GM19238 (cell line): ENCODE measurements around the gene NR1D1.
A peak's percentile ranks its signal among the peaks of the same experiment; 100 is the strongest.

Source experiments
- DNase-seq: peaks from one replicate; pipeline ENCODE4 v3.0.0; 2011; ENCODE audit warnings: low spot score; ENCODE audit not compliant: insufficient read length

NR1D1 gene

DNA sequence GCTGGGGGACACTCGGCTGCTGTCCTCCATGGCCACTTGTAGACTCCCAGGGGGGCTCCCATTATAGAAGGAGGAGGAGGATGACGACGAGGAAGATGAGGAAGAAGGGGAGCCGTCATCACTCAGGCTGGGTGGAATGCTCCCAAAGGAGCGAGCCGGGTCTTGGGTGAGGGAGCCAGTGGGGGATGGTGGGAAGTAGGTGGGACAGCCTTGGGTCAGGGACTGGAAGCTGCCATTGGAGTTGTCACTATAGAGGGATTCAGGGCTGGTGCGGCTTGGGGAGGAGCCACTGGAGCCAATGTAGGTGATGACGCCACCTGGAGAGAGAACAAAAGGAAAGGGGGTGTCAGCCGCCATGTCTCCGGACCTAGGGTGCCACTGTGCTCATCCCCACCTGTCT, 3.3 kb downstream of the NR1D1 start:
- DNase-seq = no peak

DNA sequence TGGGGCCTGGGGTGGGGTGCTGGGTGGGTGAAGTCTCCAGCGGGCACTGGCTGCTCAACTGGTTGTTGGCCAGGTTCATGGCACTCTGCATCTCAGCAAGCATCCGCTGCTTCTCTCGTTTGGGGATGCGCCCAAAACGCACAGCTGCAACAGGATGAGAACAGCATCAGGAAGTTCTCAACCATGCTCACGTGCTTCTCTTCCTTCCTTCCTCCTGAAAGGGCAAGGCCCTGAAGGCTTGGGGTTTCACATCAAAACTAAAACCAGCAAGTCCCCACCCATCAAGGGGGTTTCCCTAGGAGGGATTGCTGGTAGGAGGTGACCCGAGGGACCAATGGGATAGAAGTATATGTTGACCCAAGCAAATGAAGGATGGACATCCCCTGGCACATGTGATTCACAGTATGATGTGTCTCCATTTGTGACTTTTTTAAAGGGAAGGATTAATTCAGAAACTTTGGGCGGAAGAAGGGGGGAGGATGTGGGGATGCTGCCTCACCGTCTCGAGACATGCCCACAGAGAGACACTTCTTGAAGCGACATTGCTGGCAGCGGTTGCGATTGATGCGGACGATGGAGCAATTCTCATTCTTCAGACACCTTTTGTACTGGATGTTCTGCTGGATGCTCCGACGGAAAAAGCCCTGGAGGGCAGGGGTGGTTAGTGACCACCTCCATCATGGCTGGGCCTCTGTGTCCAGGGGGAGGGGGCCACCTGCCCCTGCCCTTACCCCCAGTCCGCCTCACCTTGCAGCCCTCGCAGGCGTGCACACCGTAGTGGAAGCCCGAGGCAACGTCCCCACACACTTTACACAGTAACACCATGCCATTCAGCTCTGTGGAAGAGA, 4.2 kb downstream of the NR1D1 start:
- peak; percentile 98 for DNase-seq

DNA sequence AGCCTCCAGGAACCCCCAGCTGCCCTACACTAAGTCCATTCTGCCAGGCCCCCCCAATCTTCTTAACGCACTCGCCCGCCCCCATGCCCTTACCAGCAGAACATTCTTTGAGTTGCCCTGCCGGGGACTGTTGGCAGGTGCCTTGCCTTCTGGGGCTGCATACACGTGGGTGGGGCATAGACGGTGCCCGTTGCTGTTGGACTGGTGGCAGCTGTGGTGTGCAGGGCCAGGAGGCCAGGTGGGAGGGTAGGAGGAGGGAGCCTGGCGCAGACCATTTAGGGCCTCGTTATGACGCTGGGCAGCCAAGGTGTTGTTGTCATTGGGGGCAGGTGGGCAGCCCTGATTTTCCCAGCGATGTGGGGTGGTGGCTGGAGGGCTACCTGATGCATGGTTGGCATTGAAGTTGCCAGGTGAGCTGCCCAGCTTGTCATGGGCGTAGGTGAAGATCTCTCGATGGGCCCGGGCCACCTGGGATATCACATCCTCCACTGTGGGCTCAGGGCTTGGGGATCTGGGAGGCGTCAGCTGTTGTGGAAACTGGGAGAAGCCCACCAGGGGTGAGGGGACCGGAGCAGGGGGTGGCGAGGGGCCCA, 4.9 kb downstream of the NR1D1 start:
- no peak for DNase-seq

DNA sequence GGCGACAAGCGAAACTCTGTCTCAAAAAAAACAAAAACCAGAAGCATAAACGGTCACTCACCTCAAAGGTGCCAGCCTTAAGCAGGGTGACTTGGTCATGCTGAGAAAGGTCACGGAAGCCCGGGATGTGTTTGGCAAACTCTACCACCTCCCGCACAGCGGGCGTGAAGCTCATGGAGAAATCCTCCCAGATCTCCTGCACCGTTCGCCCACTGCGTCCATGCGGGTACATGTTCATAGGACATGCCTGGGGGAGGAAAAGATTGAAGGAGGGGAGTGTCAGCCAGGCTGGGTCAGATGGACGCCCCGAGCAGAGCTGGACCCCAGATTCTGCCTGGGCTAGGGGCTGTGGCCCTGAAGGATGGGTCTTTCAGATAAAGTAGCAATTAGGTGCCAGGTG, 5.5 kb downstream of the NR1D1 start:
- no peak for DNase-seq

DNA sequence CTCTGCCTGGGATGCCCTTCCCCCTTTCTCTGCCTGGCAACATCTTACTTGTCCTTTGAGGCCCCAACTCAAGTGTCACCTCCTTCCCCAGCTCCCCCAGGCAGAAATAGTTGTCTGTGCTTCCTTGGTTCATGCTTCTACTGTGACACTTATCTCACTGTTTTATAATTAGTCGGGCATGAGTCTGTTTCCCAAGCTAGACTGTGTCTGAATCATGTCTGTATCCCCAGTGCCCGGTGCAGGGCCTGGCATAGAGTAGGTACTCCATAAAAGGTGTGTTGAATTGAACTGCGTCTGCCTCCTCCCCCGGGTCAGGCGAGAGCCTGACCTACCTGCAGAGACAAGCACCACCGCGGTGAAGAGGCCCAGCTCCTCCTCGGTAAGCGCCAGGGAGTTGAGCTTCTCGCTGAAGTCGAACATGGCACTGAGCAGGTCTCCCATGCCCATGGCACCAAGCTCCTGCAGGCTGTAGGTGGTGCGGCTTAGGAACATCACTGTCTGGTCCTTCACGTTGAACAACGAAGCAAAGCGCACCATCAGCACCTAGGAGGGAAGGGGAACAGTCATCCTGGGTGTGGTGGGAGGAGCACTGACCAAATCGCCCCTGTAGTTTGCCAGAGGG, 6.7 kb downstream of the NR1D1 start:
- no peak for DNase-seq

DNA sequence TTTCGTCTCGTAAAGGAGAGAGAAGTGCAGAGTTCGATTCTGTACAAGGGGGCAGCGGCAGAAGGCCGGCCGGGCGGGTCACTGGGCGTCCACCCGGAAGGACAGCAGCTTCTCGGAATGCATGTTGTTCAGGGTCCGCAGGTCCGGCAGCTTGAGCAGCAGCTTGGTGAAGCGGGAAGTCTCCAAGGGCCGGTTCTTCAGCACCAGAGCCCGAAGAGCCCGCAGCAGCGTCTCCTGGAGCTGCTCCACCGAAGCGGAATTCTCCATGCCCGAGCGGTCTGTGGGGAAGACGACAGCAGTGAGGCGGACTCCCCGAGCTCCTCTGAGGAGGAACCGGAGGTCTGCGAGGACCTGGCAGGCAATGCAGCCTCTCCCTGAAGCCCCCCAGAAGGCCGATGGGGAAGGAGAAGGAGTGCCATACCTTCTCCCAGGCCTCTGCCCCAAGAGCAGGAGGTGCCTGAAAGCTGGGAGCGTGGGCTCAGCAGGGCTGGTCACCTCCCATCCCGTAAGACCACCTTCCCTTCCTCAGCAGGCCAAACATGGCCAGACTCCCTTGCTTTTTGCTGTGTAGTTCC, 7.3 kb downstream of the NR1D1 start:
- no peak for DNase-seq

DNA sequence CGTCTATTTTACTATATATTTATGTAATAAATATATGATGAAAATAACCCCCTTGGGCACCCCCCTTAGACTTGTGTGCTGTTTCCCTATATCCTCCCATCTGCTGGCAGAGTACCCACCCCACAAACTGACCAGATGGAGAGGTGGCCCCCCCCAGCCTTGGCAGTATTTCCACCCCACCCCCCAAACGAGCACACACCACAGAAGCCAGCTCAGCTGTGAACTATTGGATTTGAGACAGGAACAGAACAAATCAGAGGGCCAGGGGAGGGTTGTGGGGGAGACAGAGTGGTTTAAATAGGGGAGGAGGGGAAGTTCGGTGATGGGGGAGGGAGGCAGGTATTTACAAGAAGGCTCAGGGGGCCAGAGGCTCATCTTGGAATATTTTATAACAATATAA, 7.8 kb downstream of the NR1D1 start:
- DNase-seq = no peak

DNA sequence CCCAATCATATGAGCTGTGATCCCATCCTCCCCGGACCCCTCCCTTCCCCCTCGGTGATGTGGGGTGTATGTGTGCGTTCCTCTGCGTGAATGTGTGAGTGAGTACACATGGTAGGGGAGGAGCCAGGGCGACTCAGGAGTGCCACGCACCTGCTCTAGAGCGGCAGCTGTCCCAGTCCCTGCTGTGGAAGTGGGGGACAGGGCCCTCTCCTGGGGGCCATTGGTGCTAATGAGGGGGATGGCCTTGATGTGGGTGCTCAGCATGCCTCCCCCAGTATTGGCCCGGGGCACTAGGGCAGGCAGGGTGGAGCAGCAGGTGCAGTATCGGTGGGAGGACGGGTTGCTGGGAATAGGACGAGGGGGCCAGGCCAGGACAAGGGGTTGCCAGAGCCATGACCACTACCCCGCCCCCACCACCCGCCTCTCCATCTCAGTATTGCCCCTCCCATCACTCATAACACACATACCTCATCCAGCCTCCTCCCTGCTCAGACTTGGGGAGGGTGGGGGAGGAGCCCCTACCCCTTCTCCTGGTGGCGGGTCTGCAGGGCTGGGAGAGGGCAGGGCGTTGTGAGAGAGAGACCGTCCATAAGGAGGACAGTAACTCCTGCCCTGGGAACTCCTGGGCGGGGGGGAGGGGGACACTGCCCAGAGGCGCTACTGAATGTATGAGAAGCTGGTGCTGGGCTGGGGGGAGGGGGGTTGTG, 8.5 kb downstream of the NR1D1 start:
- DNase-seq = no peak

DNA sequence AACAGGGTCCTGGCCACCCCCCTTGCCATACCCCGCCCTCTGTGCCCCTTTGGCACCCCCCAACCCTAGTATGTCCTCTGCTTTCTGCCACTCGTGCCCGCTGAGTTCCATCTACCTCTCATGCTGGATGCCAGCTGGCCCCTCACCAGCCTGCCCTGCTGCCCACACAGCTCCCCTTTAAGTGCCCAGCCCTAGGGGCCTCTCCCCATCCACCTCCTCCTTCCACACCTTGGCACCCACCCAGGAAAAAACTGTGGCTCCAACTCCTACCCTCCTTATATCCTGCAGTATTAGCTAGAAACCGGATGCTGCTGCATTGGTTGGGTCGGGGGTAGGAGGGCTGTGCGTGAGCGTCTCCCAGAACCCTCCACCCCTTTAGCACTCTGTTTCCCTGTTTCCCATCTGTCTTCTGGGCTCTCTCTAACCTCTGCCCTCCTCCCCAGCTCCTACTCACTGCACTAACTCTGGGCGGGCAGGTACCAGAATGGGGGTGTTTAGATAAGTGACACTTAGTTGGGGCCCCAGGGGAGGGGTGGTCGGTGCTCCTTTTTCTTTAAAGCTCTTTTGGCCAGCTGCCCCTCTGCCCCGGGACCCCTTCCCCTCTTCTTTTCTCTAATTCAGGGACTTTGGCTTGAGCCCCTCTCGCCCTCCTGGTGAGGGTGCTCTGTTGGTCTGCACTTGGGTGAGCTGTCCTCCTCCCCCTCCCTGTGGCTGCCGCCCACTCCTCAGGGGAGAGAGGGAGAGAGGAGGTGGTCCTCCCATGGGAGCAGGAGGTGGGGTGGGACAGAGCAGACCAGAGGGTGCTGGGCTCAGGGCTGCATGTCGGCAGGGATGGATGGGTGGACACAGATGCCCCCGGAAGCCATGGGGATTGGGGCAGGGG, 9.9 kb downstream of the NR1D1 start:
- no peak for DNase-seq

DNA sequence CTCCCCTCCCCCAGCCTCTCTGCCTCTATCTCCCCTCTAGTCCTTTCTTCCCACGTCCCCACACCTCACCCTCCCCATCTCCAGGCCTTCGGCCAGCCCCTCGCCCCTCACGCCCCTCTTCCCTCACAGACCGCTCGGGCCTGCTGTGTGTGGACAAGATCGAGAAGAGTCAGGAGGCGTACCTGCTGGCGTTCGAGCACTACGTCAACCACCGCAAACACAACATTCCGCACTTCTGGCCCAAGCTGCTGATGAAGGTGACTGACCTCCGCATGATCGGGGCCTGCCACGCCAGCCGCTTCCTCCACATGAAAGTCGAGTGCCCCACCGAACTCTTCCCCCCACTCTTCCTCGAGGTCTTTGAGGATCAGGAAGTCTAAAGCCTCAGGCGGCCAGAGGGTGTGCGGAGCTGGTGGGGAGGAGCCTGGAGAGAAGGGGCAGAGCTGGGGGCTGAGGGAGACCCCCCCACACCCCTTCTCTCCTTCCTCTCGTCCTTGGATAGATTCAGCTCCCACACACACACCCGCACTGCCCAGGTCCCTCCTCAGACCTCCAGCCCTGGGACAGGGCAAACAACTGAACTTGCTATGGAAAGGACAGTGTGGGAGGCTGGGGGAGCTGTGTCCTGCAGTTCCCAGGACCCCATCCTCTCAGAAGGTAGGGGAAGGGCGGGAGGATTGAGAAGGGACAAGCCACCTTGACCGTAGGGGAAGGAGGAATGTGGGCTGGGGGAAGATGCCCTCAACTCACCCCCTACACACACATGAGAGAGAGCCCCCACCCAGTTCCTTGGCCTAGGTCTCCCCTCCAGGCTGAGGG, 11.1 kb downstream of the NR1D1 start:
- DNase-seq = no peak

DNA sequence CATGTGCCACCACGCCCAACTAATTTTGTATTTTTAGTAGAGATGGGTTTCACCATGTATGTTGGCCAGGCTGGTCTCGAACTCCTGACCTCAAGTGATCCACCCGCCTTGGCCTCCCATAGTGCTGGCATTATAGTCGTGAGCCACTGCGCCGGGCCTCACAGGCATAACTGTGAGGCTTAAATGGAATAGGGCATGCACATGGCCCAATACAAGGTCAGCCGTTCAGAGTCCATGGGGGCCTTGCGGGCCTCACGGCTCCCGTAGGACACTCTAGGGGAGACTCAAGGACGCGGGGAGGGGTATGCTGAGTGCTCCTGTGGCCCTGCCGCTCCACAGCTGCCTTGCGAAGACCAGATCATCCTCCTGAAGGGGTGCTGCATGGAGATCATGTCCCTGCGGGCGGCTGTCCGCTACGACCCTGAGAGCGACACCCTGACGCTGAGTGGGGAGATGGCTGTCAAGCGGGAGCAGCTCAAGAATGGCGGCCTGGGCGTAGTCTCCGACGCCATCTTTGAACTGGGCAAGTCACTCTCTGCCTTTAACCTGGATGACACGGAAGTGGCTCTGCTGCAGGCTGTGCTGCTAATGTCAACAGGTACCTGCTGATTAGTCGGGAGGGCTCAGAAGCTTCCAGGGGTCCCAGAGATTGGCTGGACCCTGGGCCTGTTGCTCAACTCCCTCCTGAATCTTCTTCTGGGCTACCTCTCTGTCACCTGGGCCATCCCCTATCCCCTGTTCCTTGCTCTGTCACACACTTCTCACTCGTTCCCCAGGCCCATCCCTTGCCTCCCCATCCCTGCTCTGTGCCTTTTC, 12.3 kb downstream of the NR1D1 start:
- no peak for DNase-seq

DNA sequence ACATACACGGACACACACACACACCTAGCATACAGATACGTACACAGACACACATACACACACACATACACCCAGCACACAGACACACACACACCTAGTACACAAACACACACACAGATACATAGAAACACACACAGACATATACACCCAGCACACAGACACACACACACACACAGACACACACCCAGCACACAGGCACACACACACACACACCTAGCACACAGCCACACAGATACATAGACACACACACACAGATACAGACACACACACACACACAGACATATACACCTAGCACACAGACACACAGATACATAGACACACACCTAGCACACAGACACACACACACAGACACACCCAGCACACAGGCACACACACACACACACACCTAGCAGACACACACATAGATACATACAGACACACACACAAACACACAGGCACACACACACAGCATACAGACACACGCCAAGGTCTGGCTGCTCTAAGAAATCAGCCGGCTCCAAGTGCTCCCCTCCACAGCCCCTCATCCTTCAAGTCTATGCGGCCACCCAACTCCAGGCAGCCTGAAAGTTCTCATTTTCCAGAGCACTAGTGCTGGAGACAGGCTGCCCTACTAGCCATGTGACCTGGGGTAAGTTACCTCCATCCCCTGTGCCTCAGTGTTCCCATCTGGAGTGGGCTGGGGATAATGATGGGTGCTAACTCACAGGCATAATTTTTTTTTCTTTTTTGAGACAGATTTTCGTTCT, 13.2 kb downstream of the NR1D1 start:
- DNase-seq = no peak

DNA sequence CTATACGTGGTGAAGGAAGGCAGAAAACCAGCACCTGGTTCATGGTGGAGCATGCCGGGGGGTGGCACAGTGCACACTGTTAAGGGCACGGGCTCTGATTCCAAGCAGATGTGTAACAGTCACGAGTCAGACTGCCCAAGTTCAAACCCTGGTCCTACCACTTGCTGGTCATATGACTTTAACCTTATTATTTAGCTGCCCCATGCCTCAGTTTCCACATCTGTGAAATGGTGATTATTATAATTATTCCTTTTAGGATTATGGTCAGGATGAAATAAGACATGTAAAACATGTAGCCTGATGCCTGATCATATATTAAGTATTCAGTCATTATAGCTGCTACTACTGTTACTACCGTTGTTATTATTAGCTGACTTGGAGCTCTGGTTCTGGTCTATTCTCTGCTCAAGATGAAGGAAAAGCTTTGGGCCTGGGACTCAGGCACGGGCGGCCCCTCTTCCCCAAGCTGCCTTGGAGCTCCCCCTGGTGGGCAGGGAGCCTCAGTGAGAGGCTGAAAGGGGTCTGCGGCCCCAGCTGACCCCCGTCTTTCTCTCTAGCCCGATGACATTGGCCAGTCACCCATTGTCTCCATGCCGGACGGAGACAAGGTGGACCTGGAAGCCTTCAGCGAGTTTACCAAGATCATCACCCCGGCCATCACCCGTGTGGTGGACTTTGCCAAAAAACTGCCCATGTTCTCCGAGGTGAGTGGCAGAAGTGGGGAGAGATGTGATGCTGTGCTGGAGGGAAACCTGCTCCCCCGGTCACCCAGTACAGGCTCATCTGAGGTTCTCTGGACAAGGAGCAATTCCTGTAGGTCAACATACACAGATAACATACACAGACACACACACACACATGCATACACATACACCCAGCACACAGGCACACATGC, 14.0 kb downstream of the NR1D1 start:
- DNase-seq = peak; percentile 76

DNA sequence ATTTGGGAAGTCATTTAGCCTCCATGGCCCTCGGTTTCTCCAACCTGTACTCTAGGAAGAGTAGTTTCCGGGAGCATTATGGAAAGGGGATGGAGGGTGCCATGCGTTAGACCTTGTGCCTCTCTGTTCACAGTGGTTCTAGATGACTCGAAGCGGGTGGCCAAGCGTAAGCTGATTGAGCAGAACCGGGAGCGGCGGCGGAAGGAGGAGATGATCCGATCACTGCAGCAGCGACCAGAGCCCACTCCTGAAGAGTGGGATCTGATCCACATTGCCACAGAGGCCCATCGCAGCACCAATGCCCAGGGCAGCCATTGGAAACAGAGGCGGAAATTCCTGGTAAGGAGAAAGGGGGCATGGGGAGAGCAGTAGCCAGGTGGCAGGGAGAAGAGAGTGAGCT, 15.9 kb downstream of the NR1D1 start:
- DNase-seq = no peak

DNA sequence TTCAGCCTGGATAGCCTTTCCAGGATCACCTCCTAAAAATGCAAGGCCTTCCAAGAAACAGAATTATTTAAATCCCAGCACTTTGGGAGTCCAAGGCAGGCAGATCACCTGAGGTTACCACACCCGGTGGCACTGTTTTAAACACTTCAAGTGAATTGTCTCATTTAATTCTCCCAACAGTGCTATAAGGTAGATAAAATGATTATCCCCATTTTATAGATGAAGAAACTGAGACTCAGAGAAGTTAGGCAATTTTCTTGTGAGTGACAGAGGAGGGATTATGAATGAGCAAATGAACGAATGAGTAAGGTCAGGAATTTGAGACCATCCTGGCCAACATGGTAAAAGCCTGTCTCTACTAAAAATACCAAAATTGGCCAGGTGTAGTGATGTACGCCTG, 20.8 kb downstream of the NR1D1 start:
- DNase-seq = no peak

DNA sequence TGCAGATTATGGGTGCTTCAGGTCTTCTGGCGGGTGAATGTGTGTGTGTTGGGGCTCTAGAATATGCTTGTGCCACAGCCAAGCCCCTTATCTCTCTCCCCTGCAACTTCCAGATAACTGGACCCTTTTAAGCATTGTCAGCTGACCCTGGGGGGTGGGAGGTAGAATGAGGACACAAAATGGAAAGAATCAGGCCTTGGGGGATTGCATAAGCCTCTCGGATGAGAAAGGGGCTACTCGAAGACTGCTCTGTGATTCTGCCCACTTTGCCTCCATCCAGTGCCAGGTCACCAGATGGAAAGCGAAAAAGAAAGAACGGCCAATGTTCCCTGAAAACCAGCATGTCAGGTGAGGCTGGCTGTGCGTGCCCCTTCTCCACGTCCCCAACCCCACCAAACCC, 23.8 kb downstream of the NR1D1 start:
- DNase-seq = no peak

DNA sequence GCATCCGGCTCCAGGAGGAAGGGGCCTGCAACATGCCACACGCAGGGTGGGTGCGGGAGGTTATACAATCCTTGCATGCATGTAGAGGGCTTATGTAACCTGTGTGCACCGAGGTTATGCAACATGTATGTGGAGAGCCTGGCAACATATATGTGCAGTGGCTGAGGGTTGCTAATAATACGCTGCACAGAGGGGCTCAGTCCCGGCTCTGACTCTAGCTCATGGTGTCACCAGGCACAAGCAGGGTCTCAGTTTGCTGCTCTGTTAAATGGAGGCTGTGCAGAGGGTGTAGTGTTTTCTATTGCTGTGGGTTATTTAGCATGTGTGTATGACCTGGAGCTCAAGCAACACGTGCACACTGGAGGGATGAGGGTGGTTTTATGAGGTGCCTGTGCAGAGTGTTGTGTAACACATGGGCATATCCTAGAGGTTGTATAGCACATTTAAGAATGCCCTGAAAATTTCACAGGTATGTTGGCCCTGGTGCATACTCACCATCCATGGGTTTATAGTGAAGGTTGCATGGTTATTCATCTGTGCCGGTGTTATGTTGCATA, 24.4 kb downstream of the NR1D1 start:
- no peak for DNase-seq
